Activated CD4-positive, CD25-positive, alpha-beta regulatory T cell treated with anti-CD3 and anti-CD28 coated beads, Interleukin-2, amount 50 U/mL, for 72 hours (primary cell): Measurements from ENCODE around the gene INVS.
"Not testable (repeated sequence)": the region's sequence is repeated elsewhere in the genome, so short reads cannot be mapped to it uniquely, and the experiment has no call there.

ENCODE experiments used
- DNase-seq: peaks from one replicate; pipeline ENCODE4 v3.0.0; 2021

INVS gene

DNA sequence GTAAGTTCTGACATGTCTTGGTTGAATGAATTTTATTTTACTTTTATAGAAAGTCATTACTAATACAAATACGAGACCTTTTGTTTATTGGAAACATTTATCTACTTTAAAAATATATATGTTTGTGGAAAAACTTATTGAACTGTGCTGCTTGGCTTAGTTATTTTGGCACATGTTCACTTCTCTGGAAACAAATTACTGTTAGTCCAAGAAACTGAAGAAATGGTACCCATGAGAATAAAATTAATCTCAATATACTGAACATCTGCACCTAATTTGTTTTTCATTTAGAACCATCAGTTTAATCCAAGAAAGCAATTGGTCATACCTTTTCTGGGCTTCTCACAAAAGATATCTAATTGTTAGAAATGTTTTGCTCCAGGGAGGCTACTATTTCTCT lies 32.2 kb downstream of the INVS start:
- no peak for DNase-seq

DNA sequence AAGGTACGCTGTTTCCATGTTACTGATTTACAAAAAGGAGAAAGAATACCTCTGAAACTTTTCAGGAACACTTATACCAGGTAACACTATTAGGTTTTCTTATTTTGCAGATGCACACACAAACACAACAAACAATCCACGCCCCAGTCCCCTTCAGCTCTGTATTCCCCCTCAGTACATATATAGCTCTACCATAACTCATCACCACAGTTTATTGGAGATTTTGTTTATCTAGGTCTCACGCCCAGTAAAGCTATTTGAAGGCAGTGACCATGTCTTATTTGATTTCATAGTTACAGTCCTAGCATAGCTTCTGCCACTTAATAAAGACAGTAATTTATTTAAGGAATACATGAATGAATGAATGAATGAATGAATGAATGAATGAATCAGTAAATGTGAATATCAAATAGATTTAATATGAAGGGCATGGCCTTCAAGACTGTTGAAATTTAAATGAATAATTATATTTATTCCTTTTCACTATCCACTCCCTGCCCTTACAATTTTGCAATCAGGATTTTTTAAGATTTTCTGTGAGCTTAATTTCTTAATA lies 32.9 kb downstream of the INVS start:
- no peak for DNase-seq

DNA sequence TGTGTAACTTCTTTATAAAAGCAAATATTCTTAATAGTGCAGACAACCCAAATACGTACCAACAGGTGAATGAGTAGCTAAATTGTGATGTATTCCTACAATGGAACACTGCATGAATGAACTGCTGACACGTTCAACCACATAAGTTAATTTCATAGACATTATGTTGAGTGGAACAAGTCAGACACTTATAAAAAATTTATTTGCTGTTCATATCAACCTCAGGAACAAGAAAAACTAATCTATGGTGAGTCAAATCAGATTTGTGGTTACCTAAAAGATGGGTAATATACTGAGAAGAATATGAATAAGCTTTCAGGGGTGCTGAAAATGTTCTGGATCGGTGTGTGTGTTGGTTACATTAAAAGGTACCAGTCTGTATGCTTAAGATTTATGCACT lies 35.7 kb downstream of the INVS start:
- DNase-seq: no peak

DNA sequence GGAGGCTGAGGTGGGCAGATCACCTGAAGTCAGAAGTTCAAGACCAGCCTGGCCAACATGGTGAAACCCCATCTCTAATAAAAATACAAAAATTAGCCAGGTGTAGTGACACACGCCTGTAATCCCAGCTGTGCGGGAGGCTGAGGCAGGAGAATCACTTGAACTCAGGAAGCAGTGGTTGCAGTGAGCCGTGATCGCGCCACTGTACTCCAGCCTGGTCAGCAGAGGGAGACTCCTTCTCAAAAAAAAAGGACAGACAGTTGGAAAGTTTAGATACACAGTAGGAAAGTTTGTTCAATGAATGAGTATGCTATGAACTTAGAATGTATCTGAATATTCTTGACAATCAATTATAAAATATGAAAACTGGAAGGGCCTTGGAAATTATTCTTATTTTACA lies 37.8 kb downstream of the INVS start:
- DNase-seq: not testable (repeated sequence)

DNA sequence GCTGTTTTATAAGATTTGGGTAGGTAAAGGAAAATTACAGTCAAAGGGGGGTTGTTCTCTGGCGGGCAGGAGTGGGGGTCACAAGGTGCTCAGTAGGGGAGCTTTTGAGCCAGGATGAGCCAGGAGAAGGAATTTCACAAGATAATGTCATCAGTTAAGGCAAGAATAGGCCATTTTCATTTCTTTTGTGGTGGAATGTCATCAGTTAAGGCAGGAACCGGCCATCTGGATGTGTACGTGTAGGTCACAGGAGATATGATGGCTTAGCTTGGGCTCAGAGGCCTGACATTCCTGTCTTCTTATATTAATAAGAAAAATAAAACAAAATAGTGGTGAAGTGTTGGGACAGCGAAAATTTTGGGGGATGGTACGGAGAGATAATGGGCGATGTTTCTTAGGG lies 41.3 kb downstream of the INVS start:
- DNase-seq: not testable (repeated sequence)

GRCh38 chr9:100141862-100142261 lies 42.8 kb downstream of the INVS start:
- not testable (repeated sequence) for DNase-seq

DNA sequence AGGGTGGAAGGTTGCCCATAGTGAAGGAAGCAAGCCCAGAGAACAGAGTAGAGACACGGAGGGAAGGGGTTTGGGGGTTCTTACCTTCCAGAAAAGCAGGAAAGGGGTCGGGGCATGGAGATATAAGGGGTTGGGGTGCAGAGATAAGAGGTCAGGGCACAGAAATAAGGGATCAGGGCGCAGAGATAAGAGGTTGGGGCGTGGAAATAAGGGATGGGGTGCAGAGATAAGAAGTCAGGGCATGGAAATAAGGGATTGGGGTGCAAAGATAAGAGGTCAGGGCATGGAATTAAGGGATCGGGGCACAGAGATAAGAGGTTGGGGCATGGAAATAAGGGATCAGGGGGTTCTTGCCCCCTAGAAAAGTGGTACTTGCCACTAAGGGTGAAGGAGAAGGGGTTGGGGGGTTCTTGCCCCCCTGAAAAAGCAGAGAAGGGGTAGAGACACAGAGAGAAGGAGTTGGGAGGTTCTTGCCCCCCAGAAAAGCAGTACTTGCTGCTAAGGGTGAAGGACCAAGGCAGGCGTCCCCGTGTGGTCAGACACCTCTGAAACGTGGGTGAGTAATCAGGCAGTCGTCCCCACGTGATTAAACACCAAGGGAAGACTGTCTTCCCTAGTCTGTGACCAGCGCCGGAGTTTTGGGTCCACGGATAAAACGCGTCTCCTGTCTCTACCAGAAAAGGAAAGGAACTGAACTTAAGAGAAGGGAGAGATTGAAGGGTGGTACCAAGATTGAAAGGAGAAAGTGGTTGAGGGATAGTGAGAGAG lies 46.3 kb downstream of the INVS start:
- not testable (repeated sequence) for DNase-seq

DNA sequence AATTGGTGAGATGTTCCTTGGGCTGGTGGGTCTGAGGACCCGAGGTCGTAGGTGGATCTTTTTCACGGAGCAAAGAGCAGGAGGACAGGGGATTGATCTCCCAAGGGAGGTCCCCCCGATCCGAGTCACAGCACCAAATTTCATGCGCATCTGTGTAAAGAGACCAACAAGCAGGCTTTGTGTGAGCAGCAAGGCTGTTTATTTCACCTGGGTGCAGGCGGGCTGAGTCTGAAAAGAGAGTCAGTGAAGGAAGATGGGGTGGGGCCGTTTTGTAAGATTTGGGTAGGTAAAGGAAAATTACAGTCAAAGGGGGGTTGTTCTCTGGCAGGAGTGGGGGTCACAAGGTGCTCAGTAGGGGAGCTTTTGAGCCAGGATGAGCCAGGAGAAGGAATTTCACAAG lies 46.9 kb downstream of the INVS start:
- DNase-seq: not testable (repeated sequence)

DNA sequence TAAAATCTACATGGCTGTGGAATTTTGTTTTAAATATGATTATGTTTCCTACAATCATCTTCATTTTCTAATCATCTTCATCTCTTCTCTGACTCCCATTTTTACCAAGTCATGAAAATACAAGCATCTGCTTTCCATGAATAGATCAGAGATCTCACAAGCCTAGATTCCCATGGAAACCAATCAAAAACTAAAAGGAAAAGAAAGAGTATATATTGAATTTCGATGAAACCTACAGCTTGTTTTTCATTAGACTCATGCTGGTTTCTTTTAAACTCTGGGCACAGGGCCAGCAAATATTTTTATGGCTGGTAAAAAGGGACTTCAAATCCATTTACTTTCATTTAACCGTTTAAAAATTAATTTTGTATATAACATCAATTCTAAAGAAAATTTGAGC lies 51.2 kb downstream of the INVS start:
- no peak for DNase-seq

GRCh38 chr9:100160021-100160420 lies 61.0 kb downstream of the INVS start:
- no peak for DNase-seq

GRCh38 chr9:100167176-100167575 lies 68.1 kb downstream of the INVS start:
- DNase-seq: no peak

- no peak for DNase-seq
These were observed 69.0 kb downstream of the INVS start for GRCh38 chr9:100167915-100168654.

DNA sequence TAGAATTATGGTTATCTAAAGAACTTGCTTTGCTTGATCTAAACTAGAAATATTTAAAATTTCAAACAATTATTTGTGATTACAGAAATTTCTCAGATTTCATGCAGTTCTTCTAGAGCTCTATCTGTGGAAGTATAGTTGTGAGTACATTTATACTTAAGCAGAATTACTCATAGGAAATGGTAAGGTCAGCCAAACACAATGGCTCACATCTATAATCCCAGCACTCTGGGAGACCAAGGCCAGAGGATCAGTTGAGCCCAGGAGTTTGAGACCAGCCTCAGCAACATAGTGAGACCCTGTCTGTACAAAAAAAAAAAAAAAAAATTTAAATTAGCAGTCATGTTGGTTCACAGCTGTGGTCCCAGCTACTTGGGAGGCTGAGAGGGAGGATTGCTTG lies 71.0 kb downstream of the INVS start:
- no peak for DNase-seq

GRCh38 chr9:100170556-100170955 lies 71.5 kb downstream of the INVS start:
- no peak for DNase-seq

DNA sequence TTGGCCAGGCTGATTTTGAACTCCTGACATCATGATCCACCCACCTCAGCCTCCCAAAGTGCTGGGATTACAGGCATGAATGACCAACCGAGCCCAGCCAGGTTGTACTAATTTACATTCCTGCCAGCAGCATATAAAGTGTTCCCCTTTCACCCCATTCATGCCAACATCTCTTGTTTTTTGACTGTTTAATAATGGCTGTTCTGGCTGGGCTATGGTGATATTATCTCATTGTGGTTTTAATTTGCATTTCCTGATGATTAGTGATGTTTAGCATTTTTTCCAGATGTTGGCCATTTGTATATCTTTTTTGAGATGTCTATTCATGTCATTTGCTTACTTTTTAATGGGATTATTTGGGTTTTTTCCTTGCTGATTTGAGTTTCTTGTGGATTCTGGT lies 87.3 kb downstream of the INVS start:
- DNase-seq: no peak

DNA sequence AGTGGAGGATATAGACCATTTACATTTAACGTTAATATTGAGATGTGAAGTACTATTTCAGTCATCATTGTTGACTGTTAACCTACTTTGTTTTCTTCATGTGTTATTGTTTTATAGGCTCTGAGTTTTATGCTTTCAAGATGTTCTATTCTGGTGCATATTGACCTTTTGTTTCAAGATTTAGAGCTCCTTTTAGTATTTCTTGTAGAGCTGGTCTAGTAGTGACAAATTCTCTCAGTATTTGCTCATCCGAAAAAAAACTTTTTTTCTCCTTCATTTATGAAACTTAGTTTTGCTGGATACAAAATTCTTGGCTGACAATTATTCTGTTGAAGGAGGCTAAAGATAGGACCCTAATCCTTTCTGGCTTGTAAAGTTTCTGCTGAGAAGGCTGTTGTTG lies 91.3 kb downstream of the INVS start:
- no peak for DNase-seq

GRCh38 chr9:100191264-100191663 lies 92.2 kb downstream of the INVS start:
- DNase-seq: no peak

GRCh38 chr9:100193078-100193477 lies 94.0 kb downstream of the INVS start:
- no peak for DNase-seq

DNA sequence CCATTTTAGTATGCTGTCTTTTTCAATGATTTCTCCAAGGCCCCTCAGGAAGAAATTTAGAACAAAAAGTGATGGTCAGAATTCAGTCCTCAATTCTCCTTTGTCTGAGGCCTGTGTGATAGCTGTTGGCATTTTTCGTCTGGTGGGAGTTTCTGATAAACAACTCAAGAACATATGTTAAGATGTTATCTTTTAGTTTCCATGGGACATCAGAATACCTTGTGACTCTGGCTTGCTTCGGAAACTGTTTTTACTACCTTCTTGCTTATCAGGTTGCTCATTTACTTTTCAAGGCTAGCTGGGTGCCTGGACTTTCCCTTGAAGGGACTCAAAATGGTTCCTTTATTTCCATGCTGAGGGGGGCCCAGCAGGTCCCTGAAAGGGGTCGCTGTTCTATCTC lies 97.2 kb downstream of the INVS start:
- DNase-seq: no peak

- DNase-seq: no peak
These were observed 97.8 kb downstream of the INVS start for GRCh38 chr9:100196828-100197227.

GRCh38 chr9:100197553-100197952 lies 98.5 kb downstream of the INVS start:
- DNase-seq: no peak

DNA sequence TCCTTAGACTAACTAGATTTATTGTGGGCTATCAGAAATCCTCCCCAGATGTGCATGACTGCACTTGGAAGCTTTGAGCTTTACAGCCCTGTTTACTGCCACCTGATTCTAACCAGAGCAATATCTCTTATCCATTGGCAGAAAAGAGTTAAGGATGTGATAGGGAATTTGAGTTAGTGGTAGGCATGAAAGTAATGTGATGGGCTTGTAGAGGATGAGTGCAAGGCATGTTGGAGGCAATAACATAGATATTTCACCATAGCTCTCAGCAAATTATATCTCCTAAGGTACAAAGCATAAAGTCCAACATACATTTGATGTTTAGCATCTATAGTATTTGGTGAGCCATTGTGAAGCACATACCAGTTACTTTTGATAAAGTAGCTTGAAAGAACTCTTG lies 103.8 kb downstream of the INVS start:
- DNase-seq: no peak

GRCh38 chr9:100204796-100205195 lies 105.8 kb downstream of the INVS start:
- DNase-seq: no peak

GRCh38 chr9:100206899-100207298 lies 107.9 kb downstream of the INVS start:
- DNase-seq: no peak
